Measurements from ENCODE around the gene ZSCAN1.
A peak's percentile ranks its signal among the peaks of the same experiment; 100 is the strongest.

Gene ZSCAN1, protein sequence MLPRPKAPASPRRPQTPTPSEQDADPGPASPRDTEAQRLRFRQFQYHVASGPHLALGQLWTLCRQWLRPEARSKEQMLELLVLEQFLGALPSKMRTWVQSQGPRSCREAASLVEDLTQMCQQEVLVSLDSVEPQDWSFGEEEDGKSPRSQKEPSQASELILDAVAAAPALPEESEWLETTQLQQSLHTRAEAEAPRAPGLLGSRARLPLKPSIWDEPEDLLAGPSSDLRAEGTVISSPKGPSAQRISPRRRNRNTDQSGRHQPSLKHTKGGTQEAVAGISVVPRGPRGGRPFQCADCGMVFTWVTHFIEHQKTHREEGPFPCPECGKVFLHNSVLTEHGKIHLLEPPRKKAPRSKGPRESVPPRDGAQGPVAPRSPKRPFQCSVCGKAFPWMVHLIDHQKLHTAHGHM

DNA sequence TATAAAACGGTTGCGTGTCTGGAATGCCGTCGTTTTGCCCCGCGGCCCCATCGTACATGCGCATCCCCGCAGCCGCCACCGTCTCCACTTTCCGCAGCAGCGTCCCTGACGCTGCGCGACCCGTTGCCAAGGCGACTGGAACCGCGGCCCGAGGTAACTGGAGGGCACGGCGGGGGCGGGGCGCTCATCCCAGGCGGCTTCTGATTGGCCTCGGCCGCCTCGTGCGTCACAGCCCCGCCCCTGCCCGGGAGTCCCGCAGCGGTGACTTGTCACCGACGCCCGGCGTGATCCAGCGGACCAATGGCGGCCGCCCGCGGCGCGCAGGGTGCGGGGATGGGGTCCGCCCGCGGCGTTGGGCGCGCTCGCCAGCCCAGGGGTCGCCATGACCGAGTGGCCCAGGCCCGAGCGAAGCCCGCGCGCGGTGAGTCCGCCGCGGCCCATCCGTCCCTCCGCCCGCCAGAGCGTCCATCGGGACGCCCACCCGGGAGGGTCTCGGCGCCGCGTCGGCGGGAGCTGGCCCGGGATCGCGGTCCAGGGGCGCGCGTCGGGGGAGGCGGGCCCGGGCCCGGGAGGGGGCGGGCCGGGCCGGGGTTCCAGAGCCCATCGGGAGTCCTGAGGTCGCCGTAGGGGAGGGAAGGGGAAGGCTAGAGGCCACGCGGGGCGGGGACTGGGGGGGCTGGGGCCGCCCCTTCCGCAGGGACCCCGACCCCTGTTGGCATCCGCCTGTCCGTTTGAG is at the start of gene ZSCAN1:
Gene ZSCAN1, plus strand, starts transcription at position 285 of the 736 bp plus-strand sequence. CDS start 3,812 bp downstream, outside the sequence.
- H3K4me3 ChIP-seq (replicated peaks in 1 of 2; ENCODE audit: low read depth in 2 of 2, low read length in 2 of 2), result peak within 1 kb of the TSS; percentile 31 to 41
- TF ChIP-seq, protein P1, sequence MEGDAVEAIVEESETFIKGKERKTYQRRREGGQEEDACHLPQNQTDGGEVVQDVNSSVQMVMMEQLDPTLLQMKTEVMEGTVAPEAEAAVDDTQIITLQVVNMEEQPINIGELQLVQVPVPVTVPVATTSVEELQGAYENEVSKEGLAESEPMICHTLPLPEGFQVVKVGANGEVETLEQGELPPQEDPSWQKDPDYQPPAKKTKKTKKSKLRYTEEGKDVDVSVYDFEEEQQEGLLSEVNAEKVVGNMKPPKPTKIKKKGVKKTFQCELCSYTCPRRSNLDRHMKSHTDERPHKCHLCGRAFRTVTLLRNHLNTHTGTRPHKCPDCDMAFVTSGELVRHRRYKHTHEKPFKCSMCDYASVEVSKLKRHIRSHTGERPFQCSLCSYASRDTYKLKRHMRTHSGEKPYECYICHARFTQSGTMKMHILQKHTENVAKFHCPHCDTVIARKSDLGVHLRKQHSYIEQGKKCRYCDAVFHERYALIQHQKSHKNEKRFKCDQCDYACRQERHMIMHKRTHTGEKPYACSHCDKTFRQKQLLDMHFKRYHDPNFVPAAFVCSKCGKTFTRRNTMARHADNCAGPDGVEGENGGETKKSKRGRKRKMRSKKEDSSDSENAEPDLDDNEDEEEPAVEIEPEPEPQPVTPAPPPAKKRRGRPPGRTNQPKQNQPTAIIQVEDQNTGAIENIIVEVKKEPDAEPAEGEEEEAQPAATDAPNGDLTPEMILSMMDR (IDR thresholded peaks at IDR 0.05; ENCODE audit: low read depth, low read length), result no peak
- DNase-seq (ENCODE audit: low read depth in 2 of 2), result peak; percentile 73 to 79

DNA sequence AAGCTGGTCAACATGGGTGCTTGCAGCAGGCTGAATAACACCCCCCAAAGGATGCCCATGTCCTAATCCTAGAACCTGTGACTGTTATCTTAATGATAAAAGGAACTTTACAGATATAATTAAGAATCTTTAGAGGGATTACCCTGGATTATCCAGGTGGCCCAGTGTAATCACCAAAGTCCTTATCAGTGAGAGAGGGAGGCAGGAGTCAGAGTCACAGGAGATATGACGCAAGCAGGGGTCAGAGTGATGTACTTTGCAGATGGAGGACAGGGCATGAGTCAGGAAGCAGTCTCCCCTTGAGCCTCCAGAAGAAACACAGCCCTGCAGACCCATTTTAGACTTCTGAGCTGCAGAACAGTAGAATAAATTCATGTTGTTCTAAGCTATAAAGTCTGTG is 41.0 kb upstream of the ZSCAN1 start:
- TF ChIP-seq, protein P1 (IDR thresholded peaks at IDR 0.05; ENCODE audit: low read depth, low read length), result no peak
- DNase-seq (ENCODE audit: low read depth in 2 of 2), result no peak
- H3K4me3 ChIP-seq (replicated peaks in 1 of 2; ENCODE audit: low read depth in 2 of 2, low read length in 2 of 2), result no peak overlapping the region

DNA sequence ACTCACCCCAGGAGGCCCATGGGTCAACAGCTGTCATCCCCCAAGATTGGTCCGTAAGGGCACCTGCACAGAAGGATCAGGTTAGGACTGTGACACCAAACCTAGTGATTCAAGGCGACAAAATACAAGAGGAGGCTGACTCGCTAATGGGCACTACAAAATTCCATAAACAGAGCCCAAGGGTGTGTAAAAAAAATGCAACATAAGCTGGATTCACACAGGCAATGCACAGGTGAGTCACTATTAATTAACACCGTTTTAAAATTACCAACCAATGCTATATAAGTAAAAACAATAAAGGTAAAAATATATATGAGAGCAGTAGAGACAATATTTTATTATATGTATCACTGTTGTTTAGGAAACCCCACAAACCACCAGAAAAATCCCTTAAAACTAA is 33.1 kb upstream of the ZSCAN1 start:
- no peak for DNase-seq (ENCODE audit: low read depth in 2 of 2)
- no peak overlapping the region for H3K4me3 ChIP-seq (replicated peaks in 1 of 2; ENCODE audit: low read depth in 2 of 2, low read length in 2 of 2)
- TF ChIP-seq, protein P1 (IDR thresholded peaks at IDR 0.05; ENCODE audit: low read depth, low read length), result no peak

DNA sequence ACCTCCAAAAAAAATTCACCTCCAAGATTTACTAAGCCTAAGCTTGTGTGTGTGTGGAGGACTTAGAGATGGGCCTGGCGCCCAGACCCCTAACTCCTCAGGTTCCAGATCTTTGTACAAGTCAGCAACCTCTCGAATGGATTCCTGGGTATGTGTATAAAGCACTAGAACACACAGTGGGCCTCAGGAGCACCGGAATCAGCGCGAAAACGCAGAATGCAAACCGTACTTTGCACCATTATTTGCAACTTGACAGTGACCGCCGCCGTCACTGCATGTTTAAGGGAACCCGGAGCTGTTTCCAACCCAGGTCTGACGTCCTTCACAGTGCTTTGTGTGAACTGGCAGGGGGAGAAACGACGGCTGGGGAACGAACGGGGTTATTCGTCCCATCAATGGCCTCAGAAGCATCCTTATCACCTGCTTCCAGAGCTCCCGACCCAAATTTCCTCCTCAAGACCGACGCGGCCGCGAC is 31.9 kb upstream of the ZSCAN1 start:
- peak overlapping the region; percentile 83 to 90 for H3K4me3 ChIP-seq (replicated peaks in 1 of 2; ENCODE audit: low read depth in 2 of 2, low read length in 2 of 2)
- DNase-seq (ENCODE audit: low read depth in 2 of 2), result peak; percentile 18 to 35
- TF ChIP-seq, protein P1 (IDR thresholded peaks at IDR 0.05; ENCODE audit: low read depth, low read length), result no peak

DNA sequence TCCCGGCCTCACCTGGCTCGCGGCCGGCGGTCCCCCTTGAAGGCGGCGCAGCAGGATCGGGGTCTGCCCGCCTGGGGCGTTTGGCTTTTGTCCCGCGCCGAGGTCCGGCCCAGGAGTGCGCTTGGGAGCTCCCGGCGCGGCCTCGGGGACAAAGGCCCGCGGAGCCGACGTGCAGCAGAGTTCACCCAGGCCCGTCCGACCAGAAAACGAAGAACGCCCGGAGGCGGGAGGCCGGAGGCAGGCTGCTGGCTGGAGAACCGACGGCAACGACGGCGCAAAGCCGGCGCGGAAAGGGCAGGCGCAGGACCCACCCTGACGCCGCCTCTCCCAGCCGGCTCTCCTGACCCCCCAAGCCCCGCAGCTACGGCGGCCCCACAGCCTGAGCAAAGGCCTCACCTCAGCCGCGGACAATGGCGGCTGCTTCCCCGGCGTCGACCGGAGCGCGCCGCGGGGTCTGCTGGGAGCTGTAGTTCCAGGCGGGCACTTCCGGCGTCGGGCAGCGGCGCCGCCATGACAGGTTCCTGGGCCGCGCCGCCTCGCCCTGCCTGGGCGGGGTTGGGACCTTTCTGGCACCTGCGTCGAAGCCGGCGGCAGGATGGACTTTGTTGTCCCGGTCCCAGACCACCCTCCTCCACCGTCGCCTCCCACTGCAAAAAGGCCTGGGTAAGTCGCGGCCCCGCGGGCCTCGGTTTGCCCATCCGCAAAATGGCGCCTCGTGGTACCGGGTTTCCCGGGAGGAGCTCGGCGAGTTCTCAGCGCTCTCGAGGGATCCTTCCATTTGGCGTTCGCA is 31.2 kb upstream of the ZSCAN1 start, which contains the start of gene ZNF606:
Gene ZNF606, minus strand, starts transcription at position 437 of the 790 bp plus-strand sequence. CDS start 1,501 bp downstream, outside the sequence.
- TF ChIP-seq, protein P1 (IDR thresholded peaks at IDR 0.05; ENCODE audit: low read depth, low read length), result no peak
- peak; percentile 88 to 92 for DNase-seq (ENCODE audit: low read depth in 2 of 2)
- H3K4me3 ChIP-seq (replicated peaks in 1 of 2; ENCODE audit: low read depth in 2 of 2, low read length in 2 of 2), result peak within 1 kb of the TSS; percentile 83 to 90

DNA sequence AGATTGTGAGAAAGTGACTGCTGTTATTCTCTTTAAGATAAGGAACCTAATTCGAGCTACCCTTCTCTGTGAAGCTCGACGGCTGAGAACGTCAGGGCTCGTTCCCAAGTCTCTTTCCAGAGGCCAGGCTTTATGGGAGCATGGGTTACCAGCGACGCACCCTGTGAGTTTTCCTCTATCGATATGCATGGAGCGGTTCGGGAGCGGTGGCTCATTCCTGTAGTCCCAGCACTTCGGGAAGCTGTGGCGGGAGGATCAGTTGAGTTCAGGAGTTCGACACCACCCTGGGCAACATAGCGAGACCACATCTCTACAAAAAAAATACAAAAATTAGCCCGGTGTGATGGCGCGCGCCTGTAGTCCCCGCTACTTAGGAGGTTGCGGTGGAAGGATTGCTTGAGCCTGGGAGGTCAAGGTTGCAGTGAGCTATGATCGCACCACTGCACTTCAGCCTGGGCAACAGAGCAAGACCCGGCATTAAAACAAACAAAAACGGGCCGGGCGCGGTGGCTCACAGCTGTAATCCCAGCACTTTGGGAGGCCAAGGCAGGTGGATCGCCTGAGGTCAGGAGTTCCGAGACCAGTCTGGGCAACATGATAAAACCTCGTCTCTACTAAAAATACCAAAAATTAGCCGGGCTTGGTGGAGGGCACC is 30.5 kb upstream of the ZSCAN1 start:
- peak overlapping the region; percentile 83 to 90 for H3K4me3 ChIP-seq (replicated peaks in 1 of 2; ENCODE audit: low read depth in 2 of 2, low read length in 2 of 2)
- peak in 1 of 2 donors; percentile 9 for DNase-seq (ENCODE audit: low read depth in 2 of 2)
- TF ChIP-seq, protein P1 (IDR thresholded peaks at IDR 0.05; ENCODE audit: low read depth, low read length), result no peak

Measured in cardiac fibroblast (primary cell).